Omental fat pad (tissue), 4 donors: ENCODE results near the gene ARRDC3. TPM values are rescaled to one million over a fixed set of nuclear protein-coding genes. Genes with fewer than 3 reads are reported as not detected.

Source experiments
- ATAC-seq: fragments of 150-250 bp; one replicate; pipeline ENCODE4 v1.9.1; 2016; ENCODE audit warnings: mild to moderate bottlenecking, moderate library complexity; ENCODE audit not compliant: low FRiP score
- DNase-seq: peaks from one replicate; pipeline ENCODE4 v3.0.0-alpha.2; 2019; ENCODE audit warnings: low spot score
- total RNA-seq, 4 donors: library from RNA; depleted of rRNA; stranded (reverse); fragments of >200 nt; gene quantifications; one replicate each; pipeline ENCODE4 v1.1.0, GENCODE V29; 2016
- TF ChIP-seq, protein P1 (sequence below), 3 donors: fragments of 450-650 bp; IDR thresholded peaks; one replicate each; pipeline ENCODE4 v1.5.1; 2016 to 2017; ENCODE audit warnings: antibody characterized with exemption in 3 of 3, mild to moderate bottlenecking in 3 of 3, moderate library complexity in 2 of 3

The ARRDC3 gene
- total RNA-seq, 4 donors from 2014 or later = 36.8 to 87.0 (median 61.0) TPM

DNA sequence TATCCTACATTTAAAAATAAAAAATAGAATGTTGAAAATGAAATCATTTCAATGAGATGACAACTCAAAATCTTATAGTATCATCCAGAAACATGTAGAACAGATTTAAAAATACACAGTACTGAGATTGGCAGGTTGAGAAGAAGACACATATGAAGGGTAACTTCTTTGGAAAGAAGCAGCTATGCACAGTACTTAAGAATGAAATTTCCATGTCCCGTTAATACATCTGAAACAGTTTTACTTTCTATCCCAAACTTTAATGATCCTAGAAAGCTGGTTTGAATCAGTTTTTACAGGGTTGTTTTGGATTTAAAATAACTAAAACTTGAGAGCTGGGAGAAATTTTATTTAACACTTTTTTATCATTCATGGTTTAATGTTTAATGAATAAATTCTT lies 36.0 kb upstream of the ARRDC3 start:
- ATAC-seq (no peak), DNase-seq (no peak)
- TF ChIP-seq, protein P1, sequence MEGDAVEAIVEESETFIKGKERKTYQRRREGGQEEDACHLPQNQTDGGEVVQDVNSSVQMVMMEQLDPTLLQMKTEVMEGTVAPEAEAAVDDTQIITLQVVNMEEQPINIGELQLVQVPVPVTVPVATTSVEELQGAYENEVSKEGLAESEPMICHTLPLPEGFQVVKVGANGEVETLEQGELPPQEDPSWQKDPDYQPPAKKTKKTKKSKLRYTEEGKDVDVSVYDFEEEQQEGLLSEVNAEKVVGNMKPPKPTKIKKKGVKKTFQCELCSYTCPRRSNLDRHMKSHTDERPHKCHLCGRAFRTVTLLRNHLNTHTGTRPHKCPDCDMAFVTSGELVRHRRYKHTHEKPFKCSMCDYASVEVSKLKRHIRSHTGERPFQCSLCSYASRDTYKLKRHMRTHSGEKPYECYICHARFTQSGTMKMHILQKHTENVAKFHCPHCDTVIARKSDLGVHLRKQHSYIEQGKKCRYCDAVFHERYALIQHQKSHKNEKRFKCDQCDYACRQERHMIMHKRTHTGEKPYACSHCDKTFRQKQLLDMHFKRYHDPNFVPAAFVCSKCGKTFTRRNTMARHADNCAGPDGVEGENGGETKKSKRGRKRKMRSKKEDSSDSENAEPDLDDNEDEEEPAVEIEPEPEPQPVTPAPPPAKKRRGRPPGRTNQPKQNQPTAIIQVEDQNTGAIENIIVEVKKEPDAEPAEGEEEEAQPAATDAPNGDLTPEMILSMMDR (IDR thresholded peaks at IDR 0.05) = no peak

DNA sequence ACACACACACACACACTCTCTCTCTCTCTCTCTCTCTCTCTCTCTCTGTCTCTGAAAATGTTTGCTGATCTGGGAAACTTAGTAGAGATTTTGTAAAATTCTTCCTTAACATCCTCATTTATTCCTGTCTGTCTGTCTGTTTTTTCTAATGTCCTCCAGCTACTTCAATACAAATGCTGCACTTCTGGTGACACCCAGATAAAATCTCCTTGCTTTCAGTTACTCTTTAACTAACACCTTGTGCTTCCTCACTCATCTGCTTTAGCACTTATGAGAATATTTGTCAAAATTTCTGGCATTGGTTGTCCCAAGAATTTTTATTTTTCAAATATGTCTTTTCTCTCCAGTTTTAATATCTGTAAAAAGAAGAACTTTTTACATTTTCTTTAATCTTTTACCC lies 35.0 kb upstream of the ARRDC3 start:
- DNase-seq = no peak
- no peak for ATAC-seq
- TF ChIP-seq, protein P1 (IDR thresholded peaks at IDR 0.05) = no peak

DNA sequence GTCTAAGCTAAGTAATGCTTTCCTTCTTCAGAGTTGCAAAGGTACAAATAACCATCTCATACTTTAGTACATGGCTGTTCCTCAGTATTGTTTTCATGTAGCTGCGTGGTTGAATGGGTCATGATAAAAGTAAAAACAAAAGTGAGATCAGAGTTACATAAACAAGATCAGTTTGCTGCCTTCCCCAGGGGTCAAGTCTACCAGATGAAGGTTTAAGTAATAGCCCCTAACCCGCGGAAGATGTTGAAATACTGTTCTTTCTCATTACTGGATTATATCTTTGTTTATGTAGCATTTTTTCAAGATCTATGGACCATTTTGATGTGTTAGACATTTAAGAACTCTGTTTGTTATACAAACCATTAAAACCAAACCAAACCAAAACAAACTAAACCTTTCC lies 34.1 kb upstream of the ARRDC3 start:
- no peak for DNase-seq
- ATAC-seq = no peak
- TF ChIP-seq, protein P1 (IDR thresholded peaks at IDR 0.05) = no peak

DNA sequence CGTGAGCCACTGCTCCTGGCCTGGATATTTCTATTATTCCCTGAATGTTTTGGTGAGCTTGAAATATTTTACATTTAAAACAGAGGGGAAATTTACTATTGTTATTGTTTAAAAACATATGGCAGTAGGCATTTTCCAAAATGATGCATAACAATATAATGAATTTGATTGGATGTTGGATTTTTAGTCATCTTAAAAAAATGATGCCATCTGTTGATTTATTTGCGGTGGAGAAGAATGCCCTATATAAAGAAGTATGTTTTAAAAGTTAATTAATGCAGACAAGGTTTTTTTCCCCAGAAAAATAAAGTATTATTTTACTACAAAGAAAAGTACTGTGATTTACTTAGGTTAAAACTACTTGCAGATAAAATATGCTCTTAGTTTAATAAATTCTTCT lies 33.4 kb upstream of the ARRDC3 start:
- TF ChIP-seq, protein P1 (IDR thresholded peaks at IDR 0.05) = no peak
- no peak for DNase-seq
- ATAC-seq = no peak

DNA sequence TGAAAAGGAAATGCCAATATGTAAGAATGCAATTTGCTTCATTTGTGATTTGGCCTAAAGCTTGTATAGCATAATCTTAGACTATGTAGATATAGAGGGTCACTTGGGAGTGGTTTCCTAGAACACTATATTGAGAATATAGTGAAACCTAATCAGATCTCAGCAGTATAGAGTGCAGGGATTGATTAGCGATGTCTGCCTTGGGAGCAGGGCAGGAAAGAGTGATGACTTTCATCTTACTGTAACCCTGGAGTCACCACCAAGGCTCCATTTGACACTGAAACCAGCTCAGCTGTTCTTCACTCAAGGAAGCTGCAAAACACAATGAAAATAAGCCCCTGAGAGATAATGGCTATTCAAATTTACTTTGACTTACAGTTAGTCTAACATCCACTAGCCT lies 26.2 kb upstream of the ARRDC3 start:
- DNase-seq (no peak), ATAC-seq (no peak)
- TF ChIP-seq, protein P1 (IDR thresholded peaks at IDR 0.05) = no peak

DNA sequence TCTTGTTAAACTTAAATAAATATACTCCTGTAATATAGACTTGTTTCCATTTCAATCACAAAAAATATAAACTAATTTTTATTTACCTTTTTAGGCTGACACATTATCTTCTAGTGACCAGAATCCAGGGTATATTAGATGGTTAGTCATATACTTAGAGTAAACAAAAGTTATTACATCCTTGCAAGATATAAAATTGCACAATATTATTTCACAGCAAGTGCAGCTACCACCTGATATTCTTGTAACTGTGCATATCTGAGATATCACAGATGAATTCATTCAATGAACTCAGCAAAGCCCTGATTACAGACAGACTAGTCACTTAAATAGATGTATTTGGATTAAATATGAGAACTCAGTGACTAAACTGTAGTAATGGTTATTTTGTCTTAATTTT lies 25.6 kb upstream of the ARRDC3 start:
- DNase-seq = no peak
- peak; percentile 69 for ATAC-seq
- TF ChIP-seq, protein P1 (IDR thresholded peaks at IDR 0.05) = no peak

DNA sequence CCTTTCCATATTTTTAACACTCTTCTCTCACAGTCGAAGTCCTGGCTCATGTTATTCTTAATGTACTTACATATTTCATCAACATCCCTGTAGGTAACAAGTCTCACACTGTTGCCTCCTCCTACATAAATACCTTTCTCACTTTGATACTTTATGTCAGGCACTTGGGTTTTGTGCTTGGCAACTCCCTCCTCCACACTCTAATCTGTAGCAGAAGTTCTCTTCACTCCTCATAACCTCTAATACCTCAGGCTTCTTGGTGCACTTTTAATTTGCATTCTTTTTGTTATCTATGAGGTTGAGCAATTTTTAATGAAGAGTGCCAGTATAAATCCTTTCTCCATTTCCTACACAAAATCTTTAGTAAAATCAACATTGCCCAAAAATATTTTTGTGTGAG lies 24.1 kb upstream of the ARRDC3 start:
- ATAC-seq = no peak
- no peak for DNase-seq
- TF ChIP-seq, protein P1 (IDR thresholded peaks at IDR 0.05) = no peak
